ENCODE results near the gene CAMTA1.

Gene CAMTA1

DNA sequence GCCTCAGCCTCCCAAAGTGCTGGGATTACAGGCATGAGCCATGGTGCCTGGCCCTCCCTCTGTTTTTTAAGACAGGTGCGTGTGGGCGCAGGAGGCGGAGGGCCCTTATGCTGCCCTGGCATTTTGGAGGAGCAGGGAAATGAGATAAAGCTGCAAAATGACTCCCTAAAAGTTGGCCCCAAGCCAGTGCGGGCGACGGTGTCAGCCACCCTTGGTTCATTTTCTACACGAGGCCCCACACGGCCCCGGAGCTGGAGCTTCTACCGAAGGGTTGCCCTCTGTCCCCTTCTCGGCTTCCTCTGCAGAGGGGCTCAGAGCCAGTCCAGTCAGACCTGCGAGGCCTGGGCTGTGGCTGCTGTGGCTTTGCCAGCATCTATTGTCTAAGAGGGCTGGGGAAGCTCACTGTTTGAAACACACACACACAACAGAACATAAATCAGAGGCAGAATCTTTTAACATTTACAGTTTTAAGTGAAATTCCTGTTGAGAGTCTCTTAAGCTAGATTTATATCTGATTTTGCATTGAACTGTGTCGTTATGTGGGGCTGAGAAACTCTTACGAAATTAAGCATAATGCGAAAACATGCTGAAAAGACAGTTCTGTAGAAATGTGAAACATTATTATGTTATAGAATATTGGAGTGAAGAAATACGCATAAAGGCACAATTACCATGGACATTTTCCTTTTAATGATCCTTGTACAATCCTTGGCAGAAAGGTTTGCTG, 255.9 kb downstream of the CAMTA1 start:
- TF ChIP-seq, protein P1, sequence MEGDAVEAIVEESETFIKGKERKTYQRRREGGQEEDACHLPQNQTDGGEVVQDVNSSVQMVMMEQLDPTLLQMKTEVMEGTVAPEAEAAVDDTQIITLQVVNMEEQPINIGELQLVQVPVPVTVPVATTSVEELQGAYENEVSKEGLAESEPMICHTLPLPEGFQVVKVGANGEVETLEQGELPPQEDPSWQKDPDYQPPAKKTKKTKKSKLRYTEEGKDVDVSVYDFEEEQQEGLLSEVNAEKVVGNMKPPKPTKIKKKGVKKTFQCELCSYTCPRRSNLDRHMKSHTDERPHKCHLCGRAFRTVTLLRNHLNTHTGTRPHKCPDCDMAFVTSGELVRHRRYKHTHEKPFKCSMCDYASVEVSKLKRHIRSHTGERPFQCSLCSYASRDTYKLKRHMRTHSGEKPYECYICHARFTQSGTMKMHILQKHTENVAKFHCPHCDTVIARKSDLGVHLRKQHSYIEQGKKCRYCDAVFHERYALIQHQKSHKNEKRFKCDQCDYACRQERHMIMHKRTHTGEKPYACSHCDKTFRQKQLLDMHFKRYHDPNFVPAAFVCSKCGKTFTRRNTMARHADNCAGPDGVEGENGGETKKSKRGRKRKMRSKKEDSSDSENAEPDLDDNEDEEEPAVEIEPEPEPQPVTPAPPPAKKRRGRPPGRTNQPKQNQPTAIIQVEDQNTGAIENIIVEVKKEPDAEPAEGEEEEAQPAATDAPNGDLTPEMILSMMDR (IDR thresholded peaks at IDR 0.05; ENCODE audit: control insufficient read depth, extremely low read depth, insufficient read depth): no peak
- no peak overlapping the region for H3K4me3 ChIP-seq (ENCODE audit: low read depth, low read length)
- no peak for DNase-seq (ENCODE audit: low read depth)

DNA sequence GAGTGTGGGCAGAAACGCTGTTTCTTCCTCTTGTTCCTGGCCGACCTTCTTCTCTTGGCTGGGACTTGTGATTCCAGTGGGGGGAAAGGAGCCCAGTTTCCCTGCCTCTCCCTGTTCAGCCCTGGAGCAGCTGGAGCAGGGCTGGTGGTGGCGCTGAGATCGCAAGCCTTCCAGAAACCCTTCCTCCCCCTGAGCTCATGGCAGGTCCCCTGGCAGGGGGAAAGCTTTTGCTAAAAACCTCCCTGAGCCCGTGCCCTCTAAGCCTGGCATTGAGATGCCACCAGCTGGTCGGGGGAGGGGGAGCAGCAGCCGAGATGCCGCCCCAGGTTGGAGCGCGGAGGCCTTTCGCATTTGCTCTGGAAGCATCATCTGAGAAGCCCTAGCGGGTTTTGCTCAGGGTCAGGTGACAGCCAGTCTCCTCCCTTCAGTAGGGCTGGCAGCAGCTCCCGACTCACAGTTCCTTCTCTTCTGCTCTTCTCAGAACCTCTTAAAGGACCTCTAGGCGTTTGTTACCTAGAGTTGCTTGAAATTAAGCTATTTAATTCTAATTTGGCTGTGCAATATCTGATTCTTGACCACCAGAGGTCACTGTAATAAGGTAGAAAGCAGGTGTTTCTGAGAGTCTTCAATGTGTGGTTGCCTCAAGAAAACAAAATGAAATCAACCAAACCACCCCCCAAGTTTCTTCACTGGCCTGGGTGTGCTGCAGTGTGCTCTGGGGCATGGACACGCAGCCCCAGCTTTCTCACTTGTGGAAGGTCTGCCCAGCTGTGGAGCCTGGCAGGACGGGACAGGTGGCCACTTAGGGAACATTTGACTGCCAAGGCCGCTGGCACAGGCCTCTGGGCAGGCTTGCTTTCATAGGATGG, 257.3 kb downstream of the CAMTA1 start:
- no peak for DNase-seq (ENCODE audit: low read depth)
- no peak overlapping the region for H3K4me3 ChIP-seq (ENCODE audit: low read depth, low read length)
- TF ChIP-seq, protein P1 (IDR thresholded peaks at IDR 0.05; ENCODE audit: control insufficient read depth, extremely low read depth, insufficient read depth): peak; percentile 66

DNA sequence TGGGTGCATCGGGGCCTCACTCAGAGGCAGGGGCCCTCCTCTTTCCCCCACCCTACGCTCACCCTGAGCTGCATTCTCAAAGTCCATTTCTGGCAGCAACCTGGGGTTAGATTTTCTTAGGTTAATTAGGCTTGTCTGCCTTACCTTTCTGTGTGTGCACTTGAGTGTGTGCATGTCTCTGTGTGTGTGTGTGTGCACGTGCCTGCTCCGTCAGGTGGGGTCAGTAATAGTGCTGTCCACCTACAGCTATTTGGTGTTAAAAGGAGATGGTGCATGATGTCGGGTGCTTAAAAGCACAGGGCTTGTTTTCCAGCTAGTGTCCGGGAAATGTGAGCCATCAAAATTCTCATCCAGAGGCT, 257.9 kb downstream of the CAMTA1 start:
- TF ChIP-seq, protein P1 (IDR thresholded peaks at IDR 0.05; ENCODE audit: control insufficient read depth, extremely low read depth, insufficient read depth): no peak
- no peak overlapping the region for H3K4me3 ChIP-seq (ENCODE audit: low read depth, low read length)
- no peak for DNase-seq (ENCODE audit: low read depth)

DNA sequence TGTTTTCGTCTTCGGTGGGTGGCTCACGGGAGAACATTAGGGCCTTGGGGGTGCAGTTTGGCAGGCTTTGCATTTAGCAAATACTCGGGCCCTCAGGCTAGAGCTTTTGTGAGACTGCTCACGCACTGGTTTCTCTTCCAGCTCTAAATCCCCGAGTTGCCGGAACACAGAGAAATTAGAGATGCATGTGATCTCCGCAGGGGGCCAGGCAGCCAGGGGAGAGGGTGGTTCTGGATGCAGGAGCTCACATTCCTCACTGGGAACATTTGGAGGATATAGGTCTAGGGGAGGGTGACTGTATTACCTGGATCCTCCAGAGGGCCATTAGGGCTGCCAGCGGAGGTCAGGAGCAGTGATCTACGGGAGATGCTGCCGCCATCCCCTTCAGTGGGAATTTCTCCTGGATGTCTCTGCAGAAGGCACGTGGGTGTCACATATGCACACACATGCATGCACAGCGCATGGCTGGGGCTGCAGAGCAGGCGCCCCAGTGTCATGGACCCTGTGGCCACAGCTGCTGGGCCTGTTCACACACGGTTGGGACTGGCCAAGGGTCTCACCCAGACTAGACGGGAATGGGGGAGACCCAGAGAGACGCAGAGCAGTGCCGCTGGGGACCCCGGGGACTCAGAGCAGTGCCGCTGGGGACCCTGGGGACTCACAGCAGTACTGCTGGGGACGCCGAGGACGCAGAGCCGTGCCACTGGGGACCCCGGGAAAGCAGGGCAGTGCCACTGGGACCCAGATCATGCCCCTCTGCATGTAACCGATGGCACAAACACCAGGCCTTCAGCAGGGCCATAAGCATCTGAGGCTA, 258.7 kb downstream of the CAMTA1 start:
- H3K4me3 ChIP-seq (ENCODE audit: low read depth, low read length): no peak overlapping the region
- TF ChIP-seq, protein P1 (IDR thresholded peaks at IDR 0.05; ENCODE audit: control insufficient read depth, extremely low read depth, insufficient read depth): no peak
- DNase-seq (ENCODE audit: low read depth): no peak

DNA sequence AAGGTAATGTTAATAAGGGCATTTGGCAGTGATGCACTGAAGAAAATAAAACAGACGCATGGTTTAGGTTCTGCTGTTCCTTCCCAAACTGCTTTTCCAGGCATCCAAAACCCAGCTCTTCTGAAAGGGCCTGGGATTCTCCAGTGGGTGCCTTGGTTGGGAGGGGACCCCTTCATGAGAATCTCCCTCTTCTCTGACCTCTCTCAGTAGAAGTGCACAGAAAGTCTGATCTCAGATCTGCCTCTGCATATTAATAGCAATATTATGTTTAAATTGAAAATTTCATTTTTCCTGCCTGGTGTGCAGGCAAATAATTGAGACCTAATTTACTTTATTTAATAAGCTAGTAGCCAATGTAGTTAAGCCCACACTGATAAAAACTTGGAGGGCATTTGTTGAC, 260.6 kb downstream of the CAMTA1 start:
- DNase-seq (ENCODE audit: low read depth): no peak
- TF ChIP-seq, protein P1 (IDR thresholded peaks at IDR 0.05; ENCODE audit: control insufficient read depth, extremely low read depth, insufficient read depth): no peak
- H3K4me3 ChIP-seq (ENCODE audit: low read depth, low read length): no peak overlapping the region

DNA sequence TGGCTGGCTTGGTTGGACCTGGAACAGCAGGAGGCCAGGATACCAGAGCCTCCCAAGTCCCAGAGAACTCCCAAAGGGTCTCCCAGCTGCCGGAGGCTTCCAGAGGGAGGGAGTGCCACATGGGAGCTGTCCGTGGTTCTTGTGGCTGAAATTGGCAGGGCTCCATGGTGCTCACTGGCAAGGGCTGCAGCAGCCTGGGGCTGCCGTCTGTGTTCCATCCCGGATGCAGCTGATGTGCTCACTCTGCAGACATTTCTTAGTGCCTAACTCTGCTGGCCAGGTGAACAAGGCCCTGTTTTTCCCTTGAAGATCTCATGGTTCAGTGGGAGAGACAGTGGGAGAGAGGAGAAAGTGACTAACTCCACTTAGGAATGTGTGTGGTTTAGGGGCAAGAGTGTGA, 261.1 kb downstream of the CAMTA1 start:
- TF ChIP-seq, protein P1 (IDR thresholded peaks at IDR 0.05; ENCODE audit: control insufficient read depth, extremely low read depth, insufficient read depth): no peak
- no peak overlapping the region for H3K4me3 ChIP-seq (ENCODE audit: low read depth, low read length)
- no peak for DNase-seq (ENCODE audit: low read depth)
